ENCODE results near the gene CDHR5. TPM values are rescaled to one million over a fixed set of nuclear protein-coding genes. Genes with fewer than 3 reads are reported as not detected.

CDHR5 gene
- total RNA-seq, 1 donor from 2014 or later = not detected

DNA sequence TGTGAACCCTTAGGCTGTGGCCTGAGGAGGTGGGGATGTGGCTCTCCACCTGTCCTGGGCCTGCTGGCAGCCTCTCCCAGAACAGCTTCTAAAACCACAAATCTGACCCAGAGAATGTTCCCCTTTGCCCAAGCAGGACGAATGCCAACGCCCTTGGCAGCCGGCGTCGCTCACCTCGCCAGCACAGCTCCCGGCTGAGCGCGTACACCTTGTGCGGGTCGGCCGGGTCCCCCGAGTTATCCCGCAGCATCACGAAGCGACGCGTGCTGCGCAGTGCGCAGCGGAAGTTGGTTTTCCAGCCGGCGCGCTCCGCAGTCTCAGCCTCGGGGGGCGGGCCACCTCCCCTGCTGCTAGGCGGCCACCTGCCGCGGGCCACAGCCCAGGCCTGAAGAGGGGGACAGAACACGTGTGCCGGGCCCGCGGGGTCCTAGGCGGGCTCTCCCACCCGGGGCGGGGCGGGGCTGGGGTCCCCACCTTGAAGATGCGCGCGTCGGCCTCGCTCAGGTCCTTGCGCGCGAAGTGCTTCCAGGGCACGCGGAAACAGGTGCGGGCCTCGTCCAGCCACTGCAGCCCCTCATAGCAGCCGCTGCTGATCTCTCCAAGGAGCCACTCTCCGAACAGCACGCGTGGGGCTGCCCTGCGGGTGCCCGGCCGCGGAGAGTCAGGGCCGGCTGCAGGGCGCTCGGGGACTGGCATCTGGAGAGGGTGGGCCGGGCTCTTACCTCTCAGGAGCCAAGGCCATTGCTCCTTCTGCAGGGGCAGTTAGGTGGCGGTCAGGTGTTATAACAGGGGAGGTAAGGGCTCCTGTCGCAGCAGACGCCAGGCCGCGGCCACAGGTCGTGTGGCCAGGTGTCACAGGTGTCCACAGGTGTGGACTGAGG lies 9.9 kb downstream of the CDHR5 start:
- DNase-seq = no peak
- ATAC-seq (ENCODE audit: poor library complexity) = peak; percentile 7
- intact Hi-C loops (cut with DNase I) = no loop called here

DNA sequence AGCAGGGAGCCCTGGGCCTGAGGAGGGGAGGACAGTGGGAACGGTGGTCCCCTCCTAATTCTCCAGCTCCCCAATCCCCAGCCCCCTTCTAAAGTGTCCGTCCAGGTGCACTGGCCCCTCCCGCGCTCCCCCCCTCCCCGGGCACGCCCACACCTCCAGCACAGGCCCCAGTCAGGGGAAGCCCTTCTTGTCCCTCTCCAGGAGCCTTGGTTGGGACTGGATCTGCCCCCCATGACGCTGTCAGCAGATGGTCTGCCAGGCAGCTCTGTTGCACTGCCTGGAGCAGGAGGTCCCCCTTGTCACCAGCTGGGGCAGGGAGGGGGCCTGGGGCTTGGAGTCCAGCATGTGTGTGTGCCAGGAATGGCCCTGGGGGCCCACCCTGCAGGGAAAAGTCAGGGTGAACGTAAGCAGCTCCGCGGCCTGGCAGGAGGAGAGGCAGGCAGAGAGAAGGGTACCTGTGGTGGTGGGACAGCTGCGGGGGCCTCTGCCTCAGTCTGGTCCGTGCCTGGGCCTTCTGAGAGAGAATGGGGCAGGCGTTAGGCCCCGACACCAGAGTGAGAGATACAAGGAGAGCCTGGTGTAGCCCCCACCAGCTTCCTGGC lies 10.6 kb downstream of the CDHR5 start:
- intact Hi-C loops (cut with DNase I) = no loop called here
- ATAC-seq (ENCODE audit: poor library complexity) = no peak
- no peak for DNase-seq

DNA sequence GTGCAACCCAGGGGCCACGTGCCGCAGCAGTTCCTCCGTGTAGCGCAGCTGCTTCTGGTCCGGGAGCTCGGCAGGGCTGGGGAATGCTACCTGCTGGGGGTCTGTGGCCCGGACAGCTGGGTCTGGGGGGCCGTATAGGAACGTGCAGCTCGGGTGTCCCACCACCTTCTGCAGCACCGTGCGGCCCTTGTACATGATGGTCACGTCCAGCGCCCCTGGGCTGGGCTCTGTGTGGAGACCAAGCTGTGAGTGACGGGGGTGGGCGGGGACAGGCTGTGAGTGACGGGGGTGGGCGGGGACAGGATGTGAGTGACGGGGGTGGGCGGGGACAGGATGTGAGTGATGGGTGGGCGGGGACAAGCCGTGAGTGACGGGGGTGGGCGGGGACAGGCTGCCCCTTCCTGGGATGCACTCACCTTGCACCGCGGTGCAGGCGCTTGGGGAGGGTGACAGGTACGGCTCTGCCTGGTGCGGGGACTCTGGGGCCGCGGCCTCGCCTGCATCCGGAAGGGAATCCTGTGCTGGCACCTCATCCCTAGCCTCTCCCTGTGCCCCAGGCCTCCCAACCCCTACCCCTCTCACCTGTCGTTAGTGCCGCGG lies 11.3 kb downstream of the CDHR5 start:
- DNase-seq (peak; percentile 77), ATAC-seq (ENCODE audit: poor library complexity) (peak; percentile 1)

DNA sequence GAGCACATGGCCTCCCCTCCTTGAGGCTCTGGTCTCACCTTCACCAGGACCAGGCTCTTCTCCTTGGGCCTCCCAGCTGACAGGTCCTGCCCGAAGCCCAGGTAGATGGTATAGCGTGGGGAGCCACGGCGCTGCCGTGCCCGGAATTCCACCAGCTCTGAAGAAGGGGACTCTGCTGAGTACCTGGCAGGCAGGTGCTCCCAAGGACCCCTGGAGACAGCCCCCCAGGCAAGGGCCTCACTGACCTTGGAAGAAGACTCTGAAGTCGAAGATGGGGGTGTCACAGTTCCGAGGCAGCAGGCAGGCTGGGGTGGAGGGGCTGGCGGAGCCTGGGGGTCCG lies 11.8 kb downstream of the CDHR5 start:
- DNase-seq (no peak), ATAC-seq (ENCODE audit: poor library complexity) (no peak)
- intact Hi-C loops (cut with DNase I) = no loop called here

More for the DNA sequence above, 11.3 kb downstream of the CDHR5 start:
- intact Hi-C loops (cut with DNase I) = no loop called here

DNA sequence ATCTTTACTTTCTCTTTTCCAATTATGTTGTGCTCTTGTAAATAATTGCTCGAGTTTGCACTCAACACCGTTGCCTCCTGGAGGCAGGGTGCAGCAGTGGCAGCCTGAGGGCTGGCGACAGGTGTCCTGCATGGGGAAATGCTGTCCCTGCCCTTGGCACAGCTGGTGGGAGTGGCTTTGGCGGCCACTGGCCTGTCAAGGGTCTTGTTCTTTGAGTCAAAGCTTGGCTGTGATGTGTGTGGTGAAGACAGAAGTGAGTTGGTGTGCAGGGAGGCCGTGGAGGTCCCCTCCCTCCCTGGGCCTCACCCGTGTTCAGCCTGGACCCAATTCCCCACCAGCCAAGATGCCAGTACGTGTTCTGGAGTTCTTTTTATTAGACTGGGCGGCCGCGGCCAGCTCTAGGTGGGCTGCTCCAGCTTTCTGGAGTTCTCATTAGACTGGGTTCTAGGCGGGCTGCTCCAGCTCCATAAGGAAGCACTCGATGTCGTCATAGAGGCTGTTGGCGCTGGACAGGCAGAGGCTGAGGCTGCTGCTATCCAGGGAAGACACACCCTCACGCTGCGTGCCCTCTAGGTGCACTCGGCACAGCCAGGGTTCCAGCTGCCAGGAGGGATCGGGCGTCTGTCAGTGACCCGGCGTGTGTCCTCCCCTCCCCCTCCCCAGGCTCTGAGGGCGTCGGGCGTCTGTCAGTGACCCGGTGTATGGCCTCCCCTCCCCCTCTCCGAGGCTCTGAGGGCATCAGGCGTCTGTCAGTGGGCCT lies 12.4 kb downstream of the CDHR5 start:
- no peak for ATAC-seq (ENCODE audit: poor library complexity)
- intact Hi-C loops (cut with DNase I) = no loop called here
- DNase-seq = no peak

DNA sequence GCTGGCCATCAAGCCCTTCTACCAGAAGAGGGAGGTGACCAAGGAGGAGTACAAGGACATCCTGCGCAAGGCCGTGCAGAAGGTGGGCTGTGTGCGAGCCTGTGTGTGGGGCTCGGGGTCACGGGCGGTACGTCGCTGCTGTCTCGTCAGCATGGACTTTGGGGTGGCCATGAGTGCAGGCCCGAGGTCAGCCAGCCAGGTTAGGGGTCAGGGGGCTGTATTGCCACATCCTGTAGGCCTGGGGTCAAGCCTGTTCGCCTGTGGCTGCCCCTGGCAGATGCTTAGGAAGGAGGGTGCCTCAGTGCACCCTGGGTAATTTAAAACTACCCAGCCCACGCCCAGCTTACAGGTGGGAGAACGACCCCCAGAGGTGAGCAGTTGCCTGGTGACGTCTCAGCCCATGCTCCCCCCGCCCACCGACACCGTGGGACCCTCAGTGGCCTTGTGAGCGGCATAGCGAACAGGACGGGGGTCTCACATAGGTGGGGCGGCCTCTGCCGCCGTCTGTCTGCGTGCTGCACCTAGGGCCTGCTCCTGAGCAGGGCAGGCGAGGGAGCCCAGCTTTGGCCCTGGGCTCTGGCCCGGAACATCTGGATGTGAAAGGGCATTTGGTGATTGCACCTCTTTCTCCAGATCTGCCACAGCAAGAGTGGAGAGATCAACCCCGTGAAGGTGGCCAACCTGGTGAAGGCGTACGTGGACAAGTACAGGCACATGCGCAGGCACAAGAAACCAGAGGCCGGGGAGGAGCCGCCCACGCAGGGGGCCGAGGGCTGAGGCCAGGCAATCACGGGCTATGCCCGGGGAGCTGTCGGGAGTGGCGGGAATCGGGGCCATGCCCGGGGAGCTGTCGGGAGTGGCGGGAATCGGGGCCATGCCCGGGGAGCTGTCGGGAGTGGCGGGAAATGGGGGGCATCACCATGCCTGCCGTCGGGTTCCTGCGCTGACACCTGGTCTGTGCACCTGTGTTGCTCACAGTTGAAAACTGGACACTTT lies 13.5 kb downstream of the CDHR5 start:
- DNase-seq (no peak), ATAC-seq (ENCODE audit: poor library complexity) (no peak)
- intact Hi-C loops (cut with DNase I) = no loop called here

- intact Hi-C loops (cut with DNase I) = no loop called here
- DNase-seq (no peak), ATAC-seq (ENCODE audit: poor library complexity) (no peak)
These were observed 14.5 kb downstream of the CDHR5 start for GRCh38 chr11:610146-610801.

- intact Hi-C loops (cut with DNase I) = no loop called here
- DNase-seq (no peak), ATAC-seq (ENCODE audit: poor library complexity) (no peak)
These were observed 15.4 kb downstream of the CDHR5 start for GRCh38 chr11:609341-609811.

DNA sequence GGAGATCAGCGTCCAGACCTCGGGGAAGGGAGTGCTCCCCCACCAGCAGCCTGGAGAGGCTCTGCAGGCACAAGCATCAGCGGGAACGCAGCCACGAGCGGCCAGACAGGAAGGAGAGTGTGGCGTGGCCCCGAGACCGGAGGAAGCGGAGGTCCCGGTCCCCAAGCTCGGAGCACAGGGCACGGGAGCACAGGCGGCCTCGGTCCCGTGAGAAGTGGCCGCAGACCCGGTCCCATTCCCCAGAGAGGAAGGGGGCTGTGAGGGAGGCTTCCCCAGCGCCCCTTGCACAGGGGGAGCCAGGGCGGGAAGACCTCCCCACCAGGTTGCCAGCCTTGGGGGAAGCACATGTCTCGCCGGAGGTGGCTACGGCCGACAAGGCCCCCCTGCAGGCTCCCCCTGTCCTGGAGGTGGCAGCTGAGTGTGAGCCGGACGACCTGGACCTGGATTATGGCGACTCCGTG lies 15.9 kb downstream of the CDHR5 start:
- ATAC-seq (ENCODE audit: poor library complexity) (no peak), DNase-seq (no peak)
- intact Hi-C loops (cut with DNase I) = no loop called here

- ATAC-seq (ENCODE audit: poor library complexity) (no peak), DNase-seq (no peak)
- intact Hi-C loops (cut with DNase I) = no loop called here
These were observed 16.6 kb downstream of the CDHR5 start for GRCh38 chr11:607971-608659.

DNA sequence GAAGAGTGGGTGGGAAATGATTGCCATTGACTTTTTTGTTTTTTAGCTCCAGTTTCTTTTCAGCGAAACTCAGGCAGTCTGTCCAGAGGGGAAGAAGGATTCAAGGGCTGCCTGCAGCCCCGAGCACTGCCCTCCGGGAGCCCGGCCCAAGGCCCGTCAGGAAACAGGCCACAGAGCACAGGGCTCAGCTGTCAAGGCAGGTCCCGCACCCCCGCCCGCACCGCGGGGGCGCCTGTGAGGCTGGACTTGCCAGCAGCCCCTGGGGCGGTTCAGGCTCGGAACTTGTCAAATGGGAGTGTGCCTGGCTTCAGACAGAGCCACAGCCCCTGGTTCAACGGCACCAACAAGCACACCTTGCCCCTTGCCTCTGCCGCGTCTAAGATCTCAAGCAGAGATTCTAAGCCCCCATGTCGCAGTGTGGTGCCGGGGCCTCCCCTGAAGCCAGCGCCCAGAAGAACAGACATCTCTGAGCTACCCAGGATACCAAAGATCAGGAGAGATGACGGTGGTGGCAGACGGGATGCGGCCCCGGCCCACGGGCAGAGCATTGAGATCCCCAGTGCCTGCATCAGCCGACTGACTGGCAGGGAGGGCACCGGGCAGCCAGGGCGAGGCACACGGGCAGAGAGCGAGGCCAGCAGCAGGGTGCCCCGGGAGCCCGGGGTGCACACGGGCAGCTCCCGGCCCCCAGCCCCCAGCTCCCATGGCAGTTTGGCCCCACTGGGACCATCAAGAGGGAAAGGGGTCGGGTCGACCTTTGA lies 17.6 kb downstream of the CDHR5 start:
- no peak for ATAC-seq (ENCODE audit: poor library complexity)
- intact Hi-C loops (cut with DNase I) = no loop called here
- DNase-seq = no peak

DNA sequence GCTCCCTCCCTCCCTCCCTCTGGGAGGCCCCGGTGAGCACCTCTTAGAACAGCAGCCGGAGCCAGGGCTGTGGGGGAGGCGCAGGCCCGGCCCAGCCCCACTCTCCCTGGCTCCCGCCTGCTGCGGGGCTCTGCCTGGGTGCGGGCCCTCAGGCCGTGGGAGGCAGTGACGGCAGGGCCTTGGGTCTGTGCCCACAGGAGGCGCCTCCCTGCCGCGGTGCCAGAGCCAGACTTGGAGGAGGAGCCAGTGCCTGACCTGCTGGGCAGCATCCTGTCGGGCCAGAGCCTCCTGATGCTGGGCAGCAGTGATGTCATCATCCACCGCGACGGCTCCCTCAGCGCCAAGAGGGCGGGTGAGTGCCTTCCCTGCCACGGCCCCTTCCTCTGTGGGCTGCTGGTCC lies 18.5 kb downstream of the CDHR5 start:
- ATAC-seq (ENCODE audit: poor library complexity) (peak; percentile 89), DNase-seq (peak; percentile 81)
- intact Hi-C loops (cut with DNase I) = no loop called here

DNA sequence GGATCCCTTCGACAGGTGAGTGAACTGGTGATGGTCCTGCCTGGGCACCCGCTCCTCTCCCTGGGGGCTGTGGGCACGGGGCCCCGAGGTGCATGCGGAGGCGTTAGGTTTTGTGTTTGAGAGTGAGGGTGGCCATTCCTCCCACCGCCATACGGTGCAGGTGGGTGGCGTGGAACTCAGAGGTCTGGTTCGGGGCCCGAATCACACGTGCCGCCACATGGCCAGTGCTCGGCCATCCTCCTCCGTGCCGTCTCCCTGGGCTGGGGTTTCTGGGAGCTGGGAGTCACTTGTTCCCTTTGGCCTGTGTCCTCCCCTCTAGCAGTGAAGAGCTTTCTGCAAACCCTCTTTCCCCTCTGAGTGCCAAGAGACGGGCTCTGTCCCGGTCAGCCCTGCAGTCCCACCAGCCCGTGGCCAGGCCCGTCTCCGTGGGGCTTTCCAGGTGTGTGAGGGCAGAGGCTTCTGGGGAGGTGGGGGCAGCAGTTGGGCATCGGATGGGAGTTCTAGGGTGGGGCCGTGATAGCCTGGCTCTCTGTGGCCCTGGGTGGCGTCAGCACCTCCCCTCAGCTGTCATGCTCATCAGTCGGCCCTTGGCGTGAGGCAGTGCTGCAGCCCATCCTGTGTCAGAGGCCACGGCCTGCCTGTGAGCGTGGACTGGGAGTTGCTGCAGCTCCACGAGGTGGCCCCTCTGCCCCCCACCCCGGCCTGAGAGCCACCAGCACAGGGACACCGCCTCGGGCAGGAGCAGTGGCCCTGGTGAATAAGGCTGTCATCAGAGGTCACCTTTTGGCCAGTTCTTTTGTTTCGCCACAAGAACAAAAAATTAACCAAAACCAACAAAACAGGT lies 19.2 kb downstream of the CDHR5 start:
- intact Hi-C loops (cut with DNase I) = no loop called here

GRCh38 chr11:603154-603553 lies 21.6 kb downstream of the CDHR5 start:
- no peak for DNase-seq
- intact Hi-C loops (cut with DNase I) = no loop called here
- no peak for ATAC-seq (ENCODE audit: poor library complexity)

More for the DNA sequence above, 19.2 kb downstream of the CDHR5 start:
- ATAC-seq (ENCODE audit: poor library complexity) (peak; percentile 9), DNase-seq (no peak)

- ATAC-seq (ENCODE audit: poor library complexity) (no peak), DNase-seq (no peak)
- intact Hi-C loops (cut with DNase I) = no loop called here
These were observed 23.0 kb downstream of the CDHR5 start for GRCh38 chr11:601573-602245.
